Dermis microvascular lymphatic vessel endothelial cell (primary cell): ENCODE results near the gene ANKS1B. TPM values are rescaled to one million over a fixed set of nuclear protein-coding genes. Genes with fewer than 3 reads are reported as not detected.
"Not testable (repeated sequence)": the region's sequence is repeated elsewhere in the genome, so short reads cannot be mapped to it uniquely, and the experiment has no call there.

ENCODE experiments used
- DNase-seq, 2 donors: peaks; one replicate each; pipeline versions ENCODE4 v3.0.0 to v3.0.0-alpha.2; 2010; ENCODE audit warnings: low read depth in 2 of 2
- total RNA-seq: library from RNA; depleted of rRNA; stranded (reverse); fragments of >200 nt; gene quantifications from 2 replicates; pipeline ENCODE4 v1.2.1, GENCODE V29; 2014

The ANKS1B gene
- total RNA-seq, 1 donor from 2014 or later = 0.13 TPM

DNA sequence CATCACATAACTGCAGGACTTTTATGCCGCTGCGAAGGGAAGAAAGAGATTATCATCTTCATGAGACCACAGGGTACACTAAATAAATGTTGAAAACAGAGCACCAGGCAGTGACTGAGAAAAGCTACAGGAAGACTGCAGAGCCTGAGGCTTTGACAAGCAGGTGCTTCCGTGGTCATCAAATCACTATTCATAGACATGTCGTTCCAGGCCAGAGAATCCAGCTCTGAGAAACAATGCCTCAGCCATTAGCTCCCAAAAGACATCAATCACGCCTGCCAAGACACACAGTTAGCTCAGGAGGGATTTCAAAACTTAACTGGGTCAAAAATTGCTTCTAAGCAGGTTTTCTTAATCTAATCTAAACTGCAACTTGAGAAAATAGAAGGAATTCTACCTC lies 384.3 kb downstream of the ANKS1B start:
- DNase-seq = no peak

DNA sequence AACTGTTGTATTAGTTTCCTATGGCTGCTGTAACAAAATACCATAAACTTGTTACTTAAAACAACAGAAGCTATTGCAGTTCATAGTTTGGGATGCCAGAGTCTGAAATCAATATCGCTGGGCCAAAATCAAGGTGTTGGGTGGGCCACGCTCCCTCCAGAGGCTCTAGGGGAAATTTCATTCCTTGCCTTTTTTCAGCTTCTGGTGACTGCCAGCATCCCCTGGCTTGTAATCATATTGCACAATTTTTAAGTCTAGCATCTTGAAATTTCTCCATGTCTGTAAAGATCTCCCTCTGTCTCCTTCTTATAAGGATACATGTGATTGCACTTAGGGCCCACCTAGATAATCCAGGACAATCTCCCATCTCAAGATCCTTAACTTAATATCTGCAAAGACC lies 386.0 kb downstream of the ANKS1B start:
- DNase-seq = no peak

DNA sequence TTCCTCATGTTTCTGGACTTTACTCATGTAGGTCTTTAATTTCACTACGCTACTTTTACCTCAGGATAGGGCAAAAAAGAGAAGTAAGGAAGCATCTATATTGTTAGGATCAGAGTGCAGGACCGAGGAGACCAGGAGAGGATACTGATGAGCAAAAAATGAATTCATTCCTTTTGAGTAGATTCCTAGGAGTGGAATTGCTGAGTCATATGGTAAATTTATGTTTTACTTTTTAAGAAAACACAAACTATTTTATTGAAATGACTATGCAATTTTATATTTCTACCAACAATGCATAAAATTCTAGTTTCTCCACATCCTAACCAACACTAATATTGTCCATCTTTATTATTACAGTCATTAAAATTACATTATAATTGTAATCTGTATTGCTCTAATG lies 388.0 kb downstream of the ANKS1B start:
- no peak for DNase-seq

DNA sequence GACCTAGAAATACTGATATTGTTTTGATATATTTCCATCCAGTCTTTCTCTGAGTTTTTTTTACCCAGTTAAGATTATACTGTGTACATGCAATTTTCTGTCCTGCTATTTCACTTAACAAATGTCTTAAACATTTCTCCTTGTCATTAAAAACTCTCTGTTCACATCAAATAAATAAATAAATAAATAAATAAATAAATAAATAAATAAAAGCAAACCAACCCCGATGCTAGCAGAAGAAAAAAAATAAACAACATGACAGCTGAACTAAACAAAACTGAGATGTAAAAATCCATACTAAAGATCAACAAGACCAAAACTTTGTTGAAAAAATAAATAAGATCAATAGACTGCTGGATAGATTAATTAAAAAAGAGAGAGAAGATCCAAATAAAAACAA lies 407.6 kb downstream of the ANKS1B start:
- DNase-seq = not testable (repeated sequence)

DNA sequence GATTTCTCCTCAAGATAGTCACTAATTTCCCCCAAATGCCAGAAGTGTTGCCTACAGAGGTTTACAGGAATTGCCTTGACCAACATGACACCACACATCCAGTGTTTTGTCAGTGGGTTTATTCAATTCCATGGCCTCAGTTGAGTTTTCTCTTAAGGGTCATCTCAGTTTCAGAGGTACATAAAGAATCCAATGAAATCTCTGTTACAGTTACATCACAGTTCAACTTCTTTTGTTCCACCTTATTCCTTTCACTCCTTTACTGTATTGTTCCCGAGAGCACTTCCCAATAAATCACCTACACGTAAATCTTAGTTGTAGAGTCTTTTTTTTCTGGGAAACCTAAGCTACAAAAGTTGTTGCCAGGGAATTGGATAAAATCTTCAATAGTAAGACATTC lies 410.8 kb downstream of the ANKS1B start:
- DNase-seq = no peak

DNA sequence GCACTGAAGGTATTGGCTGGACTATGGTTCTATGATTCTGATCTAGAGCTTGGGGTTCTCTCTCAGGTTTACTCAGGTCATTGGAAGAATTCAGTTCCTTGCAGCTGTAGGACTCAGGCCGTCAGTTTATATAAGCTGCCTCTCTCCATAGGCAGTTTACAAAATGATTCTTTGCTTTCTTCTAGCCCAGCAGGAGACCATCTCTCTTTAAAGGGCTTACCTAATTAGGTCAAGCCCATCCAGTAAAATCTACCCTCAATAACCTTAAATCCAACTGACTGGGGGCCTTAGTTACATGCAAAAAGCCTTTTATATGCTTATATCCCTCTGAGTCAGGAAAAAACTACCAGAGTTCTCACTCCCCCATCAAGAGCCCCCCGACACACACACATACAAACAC lies 417.7 kb downstream of the ANKS1B start:
- DNase-seq = no peak

DNA sequence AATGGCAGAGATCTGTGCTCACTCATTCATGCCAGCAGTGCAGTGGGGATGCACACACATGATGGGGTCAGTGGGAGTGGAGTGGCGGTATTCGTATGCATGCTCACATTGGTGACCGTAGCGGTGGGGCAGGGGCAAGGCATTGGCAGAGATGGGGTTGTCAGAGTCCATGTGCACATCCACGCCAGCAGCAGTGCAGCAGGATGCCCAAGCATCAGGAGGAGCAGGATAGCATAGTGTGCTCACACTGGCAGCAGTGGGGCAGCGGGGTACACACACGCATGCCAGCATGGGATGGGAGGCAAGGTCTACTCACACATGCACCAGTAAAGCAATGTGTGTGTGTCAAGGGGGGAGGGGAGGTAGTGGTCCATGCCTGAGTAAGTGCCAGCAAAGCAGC lies 426.6 kb downstream of the ANKS1B start:
- no peak for DNase-seq

DNA sequence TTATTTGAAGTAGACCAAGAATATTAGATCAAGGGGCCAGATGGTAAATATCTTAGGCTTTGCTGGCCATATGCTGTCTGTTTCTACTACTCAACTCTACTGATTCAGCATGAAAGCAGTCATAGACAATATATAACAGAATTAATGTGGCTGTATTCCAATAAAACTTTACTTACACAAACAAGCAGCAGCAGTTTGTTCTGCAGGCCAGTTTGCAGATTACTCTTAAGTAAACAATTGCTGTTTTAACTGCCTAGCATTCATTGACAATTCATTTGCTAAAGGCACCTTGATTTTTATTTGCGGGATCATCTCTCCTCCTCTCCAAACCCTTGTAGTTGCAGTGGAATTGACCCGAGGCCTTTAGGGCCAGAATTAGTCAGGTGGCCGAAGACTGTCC lies 431.3 kb downstream of the ANKS1B start:
- no peak for DNase-seq

DNA sequence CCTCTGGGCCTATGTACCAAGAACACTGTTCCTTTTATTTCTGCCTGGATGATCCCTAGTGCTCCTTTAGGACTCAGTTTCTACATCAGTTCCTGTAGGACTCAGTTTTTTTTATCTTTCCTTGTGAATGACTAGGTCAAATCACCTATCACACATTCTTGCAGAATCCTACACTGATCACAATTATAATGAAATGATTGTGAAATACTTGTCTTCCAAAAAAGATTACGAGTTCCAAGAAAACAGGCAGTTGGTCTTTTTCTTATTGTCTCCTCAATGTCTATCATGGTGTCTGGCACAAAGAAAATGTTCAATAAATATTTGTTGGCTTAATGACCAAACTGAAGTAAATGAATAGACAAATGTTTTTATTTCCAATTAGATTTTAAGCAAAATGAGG lies 432.7 kb downstream of the ANKS1B start:
- DNase-seq = no peak

DNA sequence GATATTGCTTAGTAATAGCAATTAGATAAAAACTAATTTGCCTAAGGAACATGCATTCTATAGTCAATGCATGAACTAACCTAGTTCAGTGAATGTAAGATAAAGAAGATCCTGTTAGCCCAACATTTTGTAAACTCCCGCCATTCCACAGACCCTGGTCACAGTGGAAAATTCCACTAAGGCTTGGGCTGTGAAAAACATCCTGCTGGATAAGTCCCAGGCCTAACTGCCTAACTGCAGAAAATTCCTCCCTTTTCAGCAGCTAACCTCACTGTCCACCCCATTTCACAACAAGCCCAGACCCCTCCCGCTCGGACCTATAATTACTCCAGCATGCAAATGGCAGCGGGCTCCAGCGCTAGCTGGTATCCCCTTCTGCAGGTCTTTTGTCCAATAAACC lies 435.1 kb downstream of the ANKS1B start:
- DNase-seq = no peak

DNA sequence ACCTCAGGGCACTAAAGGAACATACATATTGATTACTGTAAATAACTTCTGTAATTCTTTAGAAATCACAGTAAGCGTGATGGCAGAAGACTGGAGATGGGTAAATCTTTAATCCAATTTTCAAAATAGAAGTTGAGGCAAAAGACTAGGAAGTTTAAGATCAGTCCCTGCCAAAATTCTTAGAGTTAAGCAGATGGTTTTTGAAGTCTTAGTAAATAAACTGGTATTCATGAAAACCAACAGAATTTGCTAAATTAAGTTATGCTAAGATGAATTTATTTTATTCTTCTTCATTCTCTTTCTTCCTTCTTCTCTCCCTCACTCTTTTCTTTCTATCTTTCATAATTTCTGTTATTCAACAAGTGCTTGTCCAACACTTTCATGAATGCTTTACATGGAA lies 435.5 kb downstream of the ANKS1B start:
- DNase-seq = no peak

DNA sequence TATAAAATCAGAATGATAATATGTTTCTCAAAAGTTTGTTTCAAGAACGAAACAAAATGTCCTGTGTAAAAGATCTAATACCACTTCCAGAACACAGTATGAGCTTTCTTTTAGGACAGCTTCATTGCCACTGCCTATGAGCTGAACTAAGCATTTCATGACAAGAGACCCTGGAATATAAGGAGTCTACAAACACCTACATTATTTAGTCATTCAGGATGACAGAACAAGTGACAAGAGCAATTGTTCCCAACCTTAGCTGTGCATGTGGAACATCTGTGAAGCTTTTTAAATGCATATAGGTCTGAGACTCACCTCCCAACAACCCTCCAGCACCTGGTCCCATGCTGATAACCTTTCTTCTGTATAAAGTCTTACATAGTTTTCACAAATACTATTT lies 440.3 kb downstream of the ANKS1B start:
- DNase-seq = no peak

DNA sequence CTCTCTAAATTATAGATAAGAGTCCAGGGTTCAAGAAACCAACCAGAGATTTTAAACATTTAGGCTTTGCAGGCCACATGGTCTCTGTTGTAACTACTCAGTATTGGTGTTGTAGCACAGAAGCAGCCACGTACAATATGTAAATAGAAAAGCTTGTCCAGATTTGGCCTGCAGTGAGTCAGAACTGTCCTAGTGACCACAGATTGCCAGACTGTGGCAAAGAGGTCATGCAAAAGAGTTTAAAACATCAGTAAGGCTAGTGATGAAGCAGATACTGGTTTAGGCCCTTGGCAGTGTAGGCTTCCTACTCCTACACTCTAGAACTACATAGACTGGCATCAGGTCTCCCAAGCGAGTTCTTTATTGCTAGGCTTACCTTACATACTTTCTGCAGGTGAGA lies 454.8 kb downstream of the ANKS1B start:
- no peak for DNase-seq

DNA sequence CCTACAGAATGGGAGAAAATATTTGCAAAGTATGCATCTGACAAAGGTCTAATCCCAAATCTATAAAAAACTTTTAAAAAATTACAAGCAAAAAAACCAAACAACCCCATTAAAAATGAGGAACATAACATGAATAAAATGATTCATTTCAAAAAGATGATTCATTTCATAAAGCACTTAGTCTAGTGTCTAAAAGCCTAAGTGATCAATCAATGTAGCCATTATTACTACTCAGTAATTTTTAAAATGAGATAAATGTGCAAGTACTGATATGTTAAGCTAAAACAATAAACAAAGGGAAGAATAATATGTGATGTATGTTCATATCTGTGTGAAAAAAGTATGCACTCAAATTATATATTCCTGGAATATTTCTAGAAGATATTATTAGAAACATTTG lies 456.3 kb downstream of the ANKS1B start:
- DNase-seq = no peak

DNA sequence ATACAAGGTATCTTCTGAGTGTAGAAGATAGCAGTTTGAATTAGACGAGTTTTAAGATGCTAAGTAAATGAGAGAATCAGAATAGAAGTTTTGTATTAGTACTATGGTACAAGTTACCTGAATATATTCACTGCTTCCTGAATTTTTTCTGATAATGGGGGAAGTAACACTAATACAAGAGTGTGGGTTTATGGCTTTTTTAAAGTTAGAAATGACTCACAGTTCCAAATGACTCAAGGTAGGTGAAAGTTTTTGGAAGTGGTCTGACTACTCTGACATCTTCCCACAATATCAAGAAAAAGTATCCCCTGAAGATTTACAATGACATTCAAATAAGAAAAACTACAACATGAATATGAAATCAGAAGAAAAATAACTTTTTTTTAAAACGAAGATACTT lies 460.9 kb downstream of the ANKS1B start:
- no peak for DNase-seq

DNA sequence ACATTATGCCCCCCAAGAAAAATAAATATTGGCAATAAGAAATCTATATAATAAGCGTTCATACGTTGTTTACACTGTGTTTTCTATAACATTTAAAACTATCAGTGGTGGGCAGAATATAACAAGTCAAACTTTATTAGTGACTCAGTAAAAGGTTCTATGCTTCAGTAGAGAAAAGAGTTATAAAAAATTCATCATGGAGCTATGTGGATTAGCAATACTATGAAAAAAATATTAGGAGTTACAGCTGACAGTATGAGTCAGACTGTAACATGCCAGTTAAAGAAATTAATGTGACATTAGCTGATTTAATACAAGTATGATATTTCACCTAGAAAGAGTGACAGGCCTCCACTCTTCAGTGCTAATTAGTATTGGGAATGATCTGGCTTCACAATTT lies 462.3 kb downstream of the ANKS1B start:
- no peak for DNase-seq

DNA sequence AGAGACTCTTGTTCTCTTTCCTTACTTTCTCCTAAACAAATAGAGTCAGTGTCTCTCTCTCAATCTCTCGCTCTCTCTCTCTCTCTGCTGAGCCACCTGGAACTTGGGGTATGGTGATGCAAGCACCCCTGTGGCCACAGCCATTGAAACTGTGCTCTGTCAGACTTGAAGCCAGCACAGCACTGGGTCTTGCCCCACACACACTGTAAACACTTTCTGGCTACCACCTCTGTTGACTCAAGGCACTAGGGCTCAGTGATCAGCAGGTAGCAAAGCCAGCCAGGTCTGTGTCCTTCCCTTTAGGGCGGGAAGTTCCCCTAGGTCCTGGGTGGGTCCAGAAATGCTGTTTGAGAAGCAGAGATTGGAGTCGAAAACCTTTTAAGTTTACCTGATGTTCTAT lies 463.1 kb downstream of the ANKS1B start:
- no peak for DNase-seq

DNA sequence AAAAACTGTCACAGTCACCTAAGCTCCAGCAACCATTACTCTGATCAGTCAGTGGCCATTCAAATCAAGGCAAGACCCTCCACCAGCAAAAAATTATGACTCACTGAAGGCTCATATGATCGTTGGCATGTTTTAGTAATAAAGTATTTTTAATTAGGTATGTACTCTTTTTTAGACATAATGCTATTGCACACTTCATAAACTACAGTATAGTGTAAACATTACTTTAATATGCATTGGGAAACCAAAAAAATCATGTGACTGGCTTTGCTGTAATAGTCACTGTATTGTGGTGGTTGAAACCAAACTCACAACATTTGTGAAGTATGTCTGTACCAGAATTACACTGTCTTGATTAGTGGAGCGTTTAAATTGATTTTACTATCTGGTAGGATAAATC lies 471.7 kb downstream of the ANKS1B start:
- no peak for DNase-seq

DNA sequence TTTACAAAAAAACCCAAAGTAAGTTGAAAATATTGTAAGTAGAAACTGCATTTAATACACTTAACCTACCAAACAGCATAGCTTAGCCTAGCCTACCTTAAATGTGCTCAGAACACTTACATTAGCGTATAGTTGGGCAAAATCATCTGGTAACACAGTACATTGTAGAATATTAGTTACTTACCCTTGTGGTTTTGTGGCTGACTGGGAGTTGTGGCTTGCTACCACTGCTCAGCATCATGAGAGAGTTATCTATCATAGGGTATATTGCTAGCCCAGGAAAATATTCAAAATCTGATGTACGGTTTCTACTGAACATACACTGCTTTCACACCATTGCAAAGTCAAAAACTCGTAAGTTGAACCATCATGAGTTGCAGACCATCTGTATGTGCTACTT lies 478.9 kb downstream of the ANKS1B start:
- no peak for DNase-seq

DNA sequence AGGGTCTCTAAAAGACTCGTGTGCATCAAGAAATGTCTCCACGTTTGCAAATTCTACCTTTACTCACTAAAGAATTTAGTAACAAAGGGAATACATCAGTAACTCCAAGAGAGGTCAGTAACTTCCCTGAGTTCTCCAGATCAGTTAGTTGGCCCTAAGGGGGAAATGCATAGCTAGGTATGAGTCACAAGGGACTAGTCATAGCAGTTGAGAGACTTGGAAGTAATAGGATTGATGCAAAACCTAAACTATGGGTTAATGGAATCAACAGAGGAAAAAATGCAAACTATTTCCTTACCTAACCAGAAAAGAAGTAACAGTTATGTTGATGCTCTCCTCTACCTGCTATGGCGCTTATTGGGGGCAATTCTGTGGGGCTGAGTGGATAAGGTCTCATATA lies 486.0 kb downstream of the ANKS1B start:
- DNase-seq = no peak

DNA sequence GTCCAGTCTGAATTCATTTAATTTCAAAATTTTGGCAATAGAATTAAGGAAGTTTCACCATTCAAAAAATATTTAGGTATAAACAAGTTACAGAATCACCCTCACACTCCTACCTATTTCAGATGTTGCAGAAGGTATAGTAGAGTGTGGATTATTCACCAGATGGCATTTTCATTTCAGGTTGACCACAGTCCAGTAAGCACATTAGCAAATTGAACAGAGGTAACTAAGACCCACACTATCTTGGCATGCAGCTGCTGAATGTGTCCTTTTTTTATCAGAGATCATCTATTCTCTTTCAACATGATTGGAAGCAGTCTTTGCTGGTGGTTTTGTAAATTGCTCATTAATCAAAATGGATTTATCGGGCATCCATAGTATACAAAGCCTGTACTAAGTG lies 488.9 kb downstream of the ANKS1B start:
- no peak for DNase-seq

DNA sequence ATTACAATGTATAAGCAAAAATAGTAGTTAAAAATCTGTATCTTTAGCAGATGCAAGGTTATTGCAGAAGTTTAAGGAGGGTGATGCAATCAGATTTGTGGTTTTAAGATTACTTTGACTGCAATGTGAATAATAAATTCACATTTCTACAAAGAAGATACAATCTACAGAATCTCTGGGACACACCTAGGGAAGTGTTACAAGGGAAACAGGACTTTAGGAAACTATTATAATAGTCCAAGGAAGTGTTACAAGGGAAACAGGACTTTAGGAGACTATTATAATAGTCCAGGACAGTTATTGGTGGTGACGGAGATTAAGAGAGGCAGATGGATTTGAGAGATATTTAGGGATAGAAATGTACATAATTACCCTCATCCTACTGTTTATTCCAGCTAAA lies 491.5 kb downstream of the ANKS1B start:
- DNase-seq = no peak

DNA sequence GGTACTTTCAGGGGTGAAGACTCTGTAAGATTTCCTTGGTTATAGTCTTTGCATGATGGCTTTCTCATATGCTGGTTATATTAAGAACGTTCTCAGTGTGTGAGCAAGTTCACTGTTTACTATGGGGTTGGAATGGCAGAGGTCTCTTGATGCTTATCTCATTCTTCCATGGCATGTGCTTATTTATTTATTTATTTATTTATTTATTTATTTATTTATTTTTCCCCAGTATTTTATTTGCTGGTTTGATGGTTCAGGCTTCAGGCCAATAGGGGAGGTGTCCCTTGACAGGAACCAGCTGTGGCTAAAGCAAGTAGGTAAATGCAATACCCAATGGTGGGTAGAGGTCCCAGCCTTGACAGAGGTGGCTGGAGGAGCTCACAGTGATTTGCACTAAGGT lies 498.5 kb downstream of the ANKS1B start:
- no peak for DNase-seq

DNA sequence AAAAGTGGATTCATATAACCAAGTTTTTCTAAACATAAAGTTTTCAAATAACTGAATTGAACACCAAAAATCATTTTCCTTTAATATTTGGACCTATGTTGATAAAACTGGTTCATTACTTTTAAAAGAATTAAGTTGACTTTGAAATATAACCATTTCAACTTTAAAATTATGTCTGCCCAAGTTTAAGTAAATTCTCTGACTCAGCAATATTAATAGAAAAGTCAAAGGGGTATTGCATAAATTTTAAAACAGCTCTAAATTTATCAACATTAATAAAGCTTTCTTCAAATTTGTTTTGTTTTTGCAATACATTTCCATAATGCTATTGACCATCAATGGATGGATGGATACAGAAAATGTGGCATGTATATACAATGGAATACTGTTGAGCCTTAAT lies 505.6 kb downstream of the ANKS1B start:
- DNase-seq = no peak

DNA sequence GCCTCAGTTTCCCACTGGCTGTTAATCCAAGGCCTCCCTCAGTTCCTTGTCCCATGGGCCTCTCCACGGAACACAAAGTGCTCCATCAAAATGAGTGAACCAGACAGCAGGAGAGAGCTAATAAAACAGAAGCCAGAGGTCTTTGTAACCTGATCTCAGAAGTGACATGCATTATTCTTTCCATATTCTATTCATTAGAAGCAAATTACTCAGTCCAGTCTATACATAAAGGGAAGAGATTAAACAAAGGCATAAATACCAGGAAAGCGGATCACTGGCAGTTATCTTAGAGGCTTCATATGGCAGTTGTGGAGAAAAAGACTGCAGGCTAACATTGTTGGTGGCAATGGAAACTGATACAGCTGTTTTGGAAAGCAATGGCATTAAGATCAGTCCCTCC lies 507.8 kb downstream of the ANKS1B start:
- DNase-seq = no peak
